ENCODE measurements around the gene LZTR1. TPM values are rescaled to one million over a fixed set of nuclear protein-coding genes. Genes with fewer than 3 reads are reported as not detected.
"Not testable (repeated sequence)": the region's sequence is repeated elsewhere in the genome, so short reads cannot be mapped to it uniquely, and the experiment has no call there.

The LZTR1 gene

DNA sequence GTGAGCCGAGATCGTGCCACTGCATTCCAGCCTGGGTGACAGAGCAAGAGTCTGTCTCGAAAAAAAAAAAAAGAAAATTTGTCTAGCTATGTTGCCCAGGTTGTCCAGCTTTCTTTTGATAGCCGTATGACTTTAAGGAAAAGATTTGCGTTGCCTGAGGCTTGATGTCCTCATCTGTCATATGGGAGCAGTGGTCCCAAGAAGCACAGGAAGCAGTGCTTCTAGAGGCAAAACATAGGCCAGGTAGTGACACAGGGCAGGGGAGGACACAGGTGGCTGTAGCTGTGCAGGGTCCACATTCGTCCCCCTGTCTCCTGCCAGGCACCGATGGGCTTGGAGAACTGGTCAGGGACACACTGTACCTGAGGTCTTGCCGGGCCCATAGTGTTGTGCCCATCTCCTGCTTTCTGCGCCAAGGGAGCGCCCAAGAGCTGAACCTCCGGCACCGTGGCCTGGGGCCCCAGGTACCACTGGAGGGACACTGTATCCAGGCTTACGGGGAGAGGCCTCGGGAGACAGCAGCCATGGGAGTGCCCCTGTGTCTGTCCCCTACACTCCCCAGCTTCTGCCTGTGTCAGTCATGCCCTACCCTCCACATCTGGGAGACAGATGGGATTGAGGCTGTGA is 65.1 kb downstream of the LZTR1 start:
- Histone ChIP-seq H3K18ac (ENCODE audit: low read depth in 1 of 2, low read length in 2 of 2) (no peak overlapping the region), H3K23ac (ENCODE audit: low read length in 2 of 2) (no peak overlapping the region), H2AK5ac (ENCODE audit: low read length, severe bottlenecking) (no peak overlapping the region), H2AFZ (ENCODE audit: low read depth, low read length) (no peak overlapping the region), H3K9me3 (ENCODE audit: control insufficient read depth, low read length) (no peaks in the 10 kb centered on the region), H3K4me1 (ENCODE audit: control insufficient read depth, insufficient read depth, low read depth, low read length) (peaks cover 39% of the 10 kb centered on the region), H3K4me3 (ENCODE audit: insufficient read depth in 1 of 2, low read depth in 1 of 2, low read length in 2 of 2) (no peak overlapping the region), H3K14ac (ENCODE audit: low read length in 2 of 2) (no peak overlapping the region), H2BK12ac (ENCODE audit: low read length in 2 of 2) (no peak overlapping the region), H2BK15ac (ENCODE audit: low read depth, poor library complexity, severe bottlenecking) (no peak overlapping the region), H3K36me3 (ENCODE audit: control insufficient read depth in 1 of 2, insufficient read depth in 2 of 2, low read depth in 1 of 2, low read length in 2 of 2) (no peaks in the 10 kb centered on the region), H3K4me2 (ENCODE audit: low read length, poor library complexity, severe bottlenecking) (no peak overlapping the region), H4K91ac (ENCODE audit: low read length) (no peak overlapping the region), H3K27me3 (ENCODE audit: control insufficient read depth in 1 of 2, insufficient read depth in 1 of 2, low read length in 2 of 2) (peaks cover 0 to 15% of the 10 kb centered on the region in 2 experiments), H3K4ac (ENCODE audit: low read depth in 1 of 2, low read length in 2 of 2) (no peak overlapping the region), H3K79me1 (replicated peaks; ENCODE audit: low read length, poor library complexity, severe bottlenecking) (no peaks in the 10 kb centered on the region), H4K8ac (ENCODE audit: low read length) (no peak overlapping the region), H3K27ac (ENCODE audit: low read length, poor library complexity, severe bottlenecking) (no peak overlapping the region), H3K9ac (ENCODE audit: low read length) (no peak overlapping the region), H2BK5ac (ENCODE audit: low read depth, low read length, poor library complexity, severe bottlenecking) (no peak overlapping the region), H2BK120ac (ENCODE audit: low read depth, low read length) (no peak overlapping the region)
- DNase-seq = no peak
- 94% methylated on average over 12 of the region's 14 CpGs for WGBS

- no peak for DNase-seq
- Histone ChIP-seq H3K18ac (ENCODE audit: low read depth in 1 of 2, low read length in 2 of 2) (no peak overlapping the region), H3K9me3 (ENCODE audit: control insufficient read depth, low read length) (no peaks in the 10 kb centered on the region), H3K27me3 (ENCODE audit: control insufficient read depth in 1 of 2, insufficient read depth in 1 of 2, low read length in 2 of 2) (peaks cover 0 to 16% of the 10 kb centered on the region in 2 experiments), H2AFZ (ENCODE audit: low read depth, low read length) (no peak overlapping the region), H3K4me3 (ENCODE audit: insufficient read depth in 1 of 2, low read depth in 1 of 2, low read length in 2 of 2) (no peak overlapping the region), H3K36me3 (ENCODE audit: control insufficient read depth in 1 of 2, insufficient read depth in 2 of 2, low read depth in 1 of 2, low read length in 2 of 2) (no peaks in the 10 kb centered on the region), H3K9ac (ENCODE audit: low read length) (no peak overlapping the region), H3K4ac (ENCODE audit: low read depth in 1 of 2, low read length in 2 of 2) (no peak overlapping the region), H3K27ac (ENCODE audit: low read length, poor library complexity, severe bottlenecking) (no peak overlapping the region), H2BK5ac (ENCODE audit: low read depth, low read length, poor library complexity, severe bottlenecking) (no peak overlapping the region), H2AK5ac (ENCODE audit: low read length, severe bottlenecking) (no peak overlapping the region), H2BK120ac (ENCODE audit: low read depth, low read length) (no peak overlapping the region), H3K14ac (ENCODE audit: low read length in 2 of 2) (no peak overlapping the region), H4K91ac (ENCODE audit: low read length) (no peak overlapping the region), H3K79me1 (replicated peaks; ENCODE audit: low read length, poor library complexity, severe bottlenecking) (no peaks in the 10 kb centered on the region), H3K23ac (ENCODE audit: low read length in 2 of 2) (no peak overlapping the region), H2BK12ac (ENCODE audit: low read length in 2 of 2) (no peak overlapping the region), H3K4me1 (ENCODE audit: control insufficient read depth, insufficient read depth, low read depth, low read length) (peaks cover 36% of the 10 kb centered on the region), H2BK15ac (ENCODE audit: low read depth, poor library complexity, severe bottlenecking) (no peak overlapping the region), H3K4me2 (ENCODE audit: low read length, poor library complexity, severe bottlenecking) (no peak overlapping the region), H4K8ac (ENCODE audit: low read length) (no peak overlapping the region)
- 93% methylated on average over 5 of the region's 7 CpGs for WGBS
Observed at GRCh38 chr22:21047730-21048129, 65.6 kb downstream of the LZTR1 start.

DNA sequence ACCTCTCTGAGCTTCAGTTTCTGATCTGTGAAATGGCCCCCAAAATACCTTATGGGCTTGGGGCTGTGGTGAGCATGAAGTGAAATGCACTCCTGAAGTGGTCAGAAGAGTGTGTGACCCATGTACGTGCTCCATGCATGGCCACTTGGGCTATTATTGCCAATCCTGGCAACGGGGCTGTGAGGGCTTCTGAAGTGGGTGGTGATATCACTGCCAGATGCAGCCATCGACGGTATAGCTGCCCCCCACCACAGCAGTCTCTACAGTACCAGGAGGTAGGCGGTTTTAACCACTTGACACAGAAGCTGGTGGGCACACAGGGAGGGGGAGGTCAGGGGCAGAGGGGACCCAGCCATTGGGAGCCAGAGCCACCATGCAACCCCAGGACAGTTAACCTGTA is 66.4 kb downstream of the LZTR1 start:
- H3K36me3 ChIP-seq (ENCODE audit: control insufficient read depth in 1 of 2, insufficient read depth in 2 of 2, low read depth in 1 of 2, low read length in 2 of 2); DNase-seq; H2BK15ac ChIP-seq (ENCODE audit: low read depth, poor library complexity, severe bottlenecking); H3K4ac ChIP-seq (ENCODE audit: low read depth in 1 of 2, low read length in 2 of 2); H2AK5ac ChIP-seq (ENCODE audit: low read length, severe bottlenecking); H3K4me3 ChIP-seq (ENCODE audit: insufficient read depth in 1 of 2, low read depth in 1 of 2, low read length in 2 of 2); H3K79me1 ChIP-seq (replicated peaks; ENCODE audit: low read length, poor library complexity, severe bottlenecking); H3K4me2 ChIP-seq (ENCODE audit: low read length, poor library complexity, severe bottlenecking); H4K8ac ChIP-seq (ENCODE audit: low read length); H3K18ac ChIP-seq (ENCODE audit: low read depth in 1 of 2, low read length in 2 of 2); H2BK12ac ChIP-seq (ENCODE audit: low read length in 2 of 2); H2AFZ ChIP-seq (ENCODE audit: low read depth, low read length); H3K9me3 ChIP-seq (ENCODE audit: control insufficient read depth, low read length); H4K91ac ChIP-seq (ENCODE audit: low read length); H2BK120ac ChIP-seq (ENCODE audit: low read depth, low read length); H3K14ac ChIP-seq (ENCODE audit: low read length in 2 of 2); H3K9ac ChIP-seq (ENCODE audit: low read length); H2BK5ac ChIP-seq (ENCODE audit: low read depth, low read length, poor library complexity, severe bottlenecking); H3K23ac ChIP-seq (ENCODE audit: low read length in 2 of 2); H3K27ac ChIP-seq (ENCODE audit: low read length, poor library complexity, severe bottlenecking): not testable (repeated sequence)
- WGBS = 94% methylated on average over 5 of the region's 5 CpGs
- H3K27me3 ChIP-seq (ENCODE audit: control insufficient read depth in 1 of 2, insufficient read depth in 1 of 2, low read length in 2 of 2) = peaks cover 0 to 22% of the 10 kb centered on the region in 2 experiments
- H3K4me1 ChIP-seq (ENCODE audit: control insufficient read depth, insufficient read depth, low read depth, low read length) = peaks cover 28% of the 10 kb centered on the region

Small RNA genes lying within 50 kb of the gene (small RNA-seq; reads per million reads assigned to genes)
- not detected for gene MIR649 (ENCODE audit: low read depth)
